Stimulated activated CD8-positive, alpha-beta memory T cell treated with anti-CD3 and anti-CD28 coated beads, Interleukin-7, amount 100 ng/mL, for 48 hours (primary cell): Measurements from ENCODE around the gene CNIH2.
"Not testable (repeated sequence)": the region's sequence is repeated elsewhere in the genome, so short reads cannot be mapped to it uniquely, and the experiment has no call there.

ENCODE experiments used
- DNase-seq, 2 donors: peaks; one replicate each; pipeline ENCODE4 v3.0.0-alpha.2; 2020; ENCODE audit warnings: low read depth in 1 of 2; ENCODE audit errors: extremely low read depth in 1 of 2

CNIH2 gene

GRCh38 chr11:66275984-66276612 is 1.9 kb upstream of the CNIH2 start:
- DNase-seq = no peak

- not testable (repeated sequence) for DNase-seq
Measured at GRCh38 chr11:66276619-66277018, 1.4 kb upstream of the CNIH2 start.

DNA sequence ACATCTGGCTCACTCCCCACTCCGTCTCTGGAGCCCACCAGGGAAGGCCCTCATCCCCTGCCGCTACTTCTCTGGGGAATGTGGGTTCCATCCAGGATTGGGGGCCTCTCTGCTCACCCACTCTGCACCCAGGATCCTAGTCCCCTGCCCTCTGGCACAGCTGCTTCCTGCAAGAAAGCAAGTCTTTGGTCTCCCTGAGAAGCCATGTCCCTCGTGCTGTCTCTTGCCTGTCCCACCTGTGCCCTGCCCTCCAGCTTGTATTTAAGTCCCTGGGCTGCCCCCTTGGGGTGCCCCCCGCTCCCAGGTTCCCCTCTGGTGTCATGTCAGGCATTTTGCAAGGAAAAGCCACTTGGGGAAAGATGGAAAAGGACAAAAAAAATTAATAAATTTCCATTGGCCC is 911 bp upstream of the CNIH2 start:
- DNase-seq = not testable (repeated sequence)

GRCh38 chr11:66278363-66279091 is 552 bp downstream of the CNIH2 start:
- DNase-seq = no peak

GRCh38 chr11:66279092-66279734 is 1.2 kb downstream of the CNIH2 start:
- DNase-seq = no peak

- no peak for DNase-seq
Measured at GRCh38 chr11:66280428-66280827, 2.5 kb downstream of the CNIH2 start.

GRCh38 chr11:66281001-66281400 is 3.0 kb downstream of the CNIH2 start:
- no peak for DNase-seq

DNA sequence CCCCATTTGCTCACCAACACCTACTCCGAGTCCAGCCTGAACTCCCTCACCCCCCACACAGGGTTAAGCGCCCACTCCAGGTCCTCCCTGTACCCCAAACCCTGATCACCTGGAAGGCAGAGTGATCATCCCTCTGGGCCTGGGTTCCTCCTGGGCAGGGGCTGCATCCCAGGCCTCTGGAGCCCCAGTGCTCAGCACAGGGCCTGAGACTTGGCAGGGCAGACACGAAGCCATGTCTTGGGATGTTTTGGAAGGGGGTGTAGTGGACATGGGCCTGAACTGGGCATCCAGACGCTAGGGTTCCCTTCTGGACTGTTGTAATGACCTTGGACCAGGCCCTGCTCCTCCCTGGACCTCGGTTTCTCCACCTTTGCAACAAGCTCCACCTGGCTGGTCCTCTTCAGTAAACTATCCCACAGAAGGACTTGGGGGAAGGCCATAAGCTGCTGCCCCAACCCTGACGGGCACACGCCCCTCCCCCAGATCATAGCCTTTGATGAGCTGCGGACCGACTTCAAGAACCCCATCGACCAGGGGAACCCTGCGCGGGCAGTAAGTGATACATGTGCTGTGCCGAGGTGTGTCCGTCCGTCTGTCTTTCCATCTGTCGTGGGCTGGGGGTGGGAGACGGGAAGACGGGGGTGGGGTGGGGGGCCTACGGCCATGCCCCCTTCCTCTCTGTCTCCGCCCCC is 3.9 kb downstream of the CNIH2 start:
- no peak for DNase-seq

GRCh38 chr11:66282468-66283455 is 4.8 kb downstream of the CNIH2 start:
- DNase-seq = peak; percentile 97

- DNase-seq = no peak
Measured at GRCh38 chr11:66283461-66284105, 5.6 kb downstream of the CNIH2 start.

- DNase-seq = no peak
Measured at GRCh38 chr11:66284526-66285078, 6.6 kb downstream of the CNIH2 start.

- DNase-seq = no peak
Measured at GRCh38 chr11:66285250-66285947, 7.4 kb downstream of the CNIH2 start.

- no peak for DNase-seq
Measured at GRCh38 chr11:66286699-66287098, 8.7 kb downstream of the CNIH2 start.

GRCh38 chr11:66287211-66287888 is 9.4 kb downstream of the CNIH2 start:
- DNase-seq = no peak

GRCh38 chr11:66287889-66288670 is 10.1 kb downstream of the CNIH2 start:
- no peak for DNase-seq

DNA sequence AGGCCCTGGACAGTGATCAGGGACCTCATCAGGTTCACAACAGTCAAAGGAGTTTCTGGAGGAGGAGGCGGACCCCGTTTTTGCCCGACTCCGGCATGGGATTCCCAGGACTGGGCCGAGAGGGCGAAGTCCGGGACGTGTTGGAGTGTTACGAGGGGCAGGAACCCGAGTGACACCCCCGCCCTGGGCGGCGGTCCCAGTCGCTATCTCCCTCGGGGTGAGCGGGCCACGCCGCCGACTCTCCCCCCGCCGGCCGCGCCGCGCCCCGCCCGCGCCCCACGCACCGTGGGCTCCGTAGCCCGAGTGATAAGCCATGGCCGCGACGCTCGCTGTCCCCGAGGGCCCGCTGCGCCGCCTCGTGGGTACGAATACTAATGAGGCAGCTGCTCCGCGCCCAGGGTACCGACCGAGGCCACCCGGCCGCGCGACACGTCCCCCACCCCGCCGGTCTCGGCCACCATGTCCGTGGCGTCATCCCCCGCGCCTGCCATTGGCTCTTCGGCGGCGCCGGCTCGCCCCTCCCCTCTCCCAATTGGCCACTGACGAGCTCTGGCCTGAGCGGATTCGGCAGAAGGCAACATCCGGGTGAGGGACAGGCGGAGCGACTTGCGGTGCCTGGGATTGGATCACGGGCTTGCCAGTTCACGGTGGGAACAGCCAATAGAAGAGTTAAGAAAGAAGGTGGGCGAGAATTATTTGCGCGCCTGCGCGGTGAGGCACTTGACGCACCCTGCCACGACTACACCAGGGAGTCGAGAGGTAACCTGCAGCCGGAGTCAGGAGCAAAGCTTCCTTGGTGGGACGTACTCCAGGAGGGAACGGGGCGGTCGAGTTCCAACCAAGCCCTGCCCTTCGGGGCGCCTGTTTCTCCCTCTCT is 10.9 kb downstream of the CNIH2 start, which contains the start of gene YIF1A:
YIF1A (minus strand) TSS at position 473 of the 877 bp plus-strand sequence; CDS start at position 315, 158 bp downstream.
- DNase-seq = peak; percentile 93 to 98
